HG02798 (cell line): Measurements from ENCODE around the gene HYDIN.
"Not testable (repeated sequence)": the region's sequence is repeated elsewhere in the genome, so short reads cannot be mapped to it uniquely, and the experiment has no call there.

ENCODE experiments used
- ATAC-seq: cut with Tn5 transposase; IDR thresholded peaks from one replicate; pipeline ENCODE4 v1.9.1; 2021; ENCODE audit warnings: mild to moderate bottlenecking; ENCODE audit not compliant: unreplicated experiment, poor library complexity

The HYDIN gene

GRCh38 chr16:71015419-71015818 lies 215.1 kb downstream of the HYDIN start:
- ATAC-seq: not testable (repeated sequence)

GRCh38 chr16:71009440-71010223 lies 220.9 kb downstream of the HYDIN start:
- not testable (repeated sequence) for ATAC-seq

- not testable (repeated sequence) for ATAC-seq
Observed at GRCh38 chr16:71006516-71006915, 224.0 kb downstream of the HYDIN start.

- not testable (repeated sequence) for ATAC-seq
Observed at GRCh38 chr16:70999735-71000134, 230.8 kb downstream of the HYDIN start.

- not testable (repeated sequence) for ATAC-seq
Observed at GRCh38 chr16:70995799-70996198, 234.7 kb downstream of the HYDIN start.

- not testable (repeated sequence) for ATAC-seq
Observed at GRCh38 chr16:70992511-70992910, 238.0 kb downstream of the HYDIN start.

- ATAC-seq: not testable (repeated sequence)
Observed at GRCh38 chr16:70987019-70987715, 243.4 kb downstream of the HYDIN start.

GRCh38 chr16:70984675-70985074 lies 245.8 kb downstream of the HYDIN start:
- not testable (repeated sequence) for ATAC-seq

- not testable (repeated sequence) for ATAC-seq
Observed at GRCh38 chr16:70968332-70968731, 262.2 kb downstream of the HYDIN start.

GRCh38 chr16:70960169-70960568 lies 270.4 kb downstream of the HYDIN start:
- ATAC-seq: not testable (repeated sequence)

GRCh38 chr16:70954922-70955321 lies 275.6 kb downstream of the HYDIN start:
- not testable (repeated sequence) for ATAC-seq

- ATAC-seq: not testable (repeated sequence)
Observed at GRCh38 chr16:70953824-70954223, 276.7 kb downstream of the HYDIN start.

- ATAC-seq: not testable (repeated sequence)
Observed at GRCh38 chr16:70943551-70943950, 287.0 kb downstream of the HYDIN start.

GRCh38 chr16:70939690-70940359 lies 290.7 kb downstream of the HYDIN start:
- not testable (repeated sequence) for ATAC-seq

- not testable (repeated sequence) for ATAC-seq
Observed at GRCh38 chr16:70936781-70937525, 293.6 kb downstream of the HYDIN start.

GRCh38 chr16:70935325-70935724 lies 295.2 kb downstream of the HYDIN start:
- ATAC-seq: not testable (repeated sequence)

- ATAC-seq: not testable (repeated sequence)
Observed at GRCh38 chr16:70933746-70934145, 296.8 kb downstream of the HYDIN start.

- ATAC-seq: not testable (repeated sequence)
Observed at GRCh38 chr16:70930757-70931156, 299.8 kb downstream of the HYDIN start.

GRCh38 chr16:70922164-70922563 lies 308.4 kb downstream of the HYDIN start:
- ATAC-seq: not testable (repeated sequence)

GRCh38 chr16:70920661-70921060 lies 309.9 kb downstream of the HYDIN start:
- ATAC-seq: not testable (repeated sequence)
